NCI-H460 (cell line): Measurements from ENCODE around the gene HCAR1. TPM values are rescaled to one million over a fixed set of nuclear protein-coding genes. Genes with fewer than 3 reads are reported as not detected.
"Not testable (repeated sequence)": the region's sequence is repeated elsewhere in the genome, so short reads cannot be mapped to it uniquely, and the experiment has no call there.

ENCODE experiments used
- DNase-seq: peaks from one replicate; pipeline ENCODE4 v3.0.0-alpha.2; 2016; ENCODE audit warnings: low read depth; ENCODE audit errors: extremely low read depth
- small RNA-seq, 2 experiments: library from RNA; depleted of rRNA; stranded (forward); fragments of <200 nt; gene quantifications; one replicate each; pipeline ENCODE3, GENCODE V24; 2014
- total RNA-seq: library from RNA; depleted of rRNA; stranded (reverse); fragments of >200 nt; shearing (Covaris generic); gene quantifications from 2 replicates; pipeline ENCODE4 v1.2.3, GENCODE V29; 2014; rRNA removed

Gene HCAR1
- total RNA-seq, 1 experiment from 2014 or later: 0.05 TPM

DNA sequence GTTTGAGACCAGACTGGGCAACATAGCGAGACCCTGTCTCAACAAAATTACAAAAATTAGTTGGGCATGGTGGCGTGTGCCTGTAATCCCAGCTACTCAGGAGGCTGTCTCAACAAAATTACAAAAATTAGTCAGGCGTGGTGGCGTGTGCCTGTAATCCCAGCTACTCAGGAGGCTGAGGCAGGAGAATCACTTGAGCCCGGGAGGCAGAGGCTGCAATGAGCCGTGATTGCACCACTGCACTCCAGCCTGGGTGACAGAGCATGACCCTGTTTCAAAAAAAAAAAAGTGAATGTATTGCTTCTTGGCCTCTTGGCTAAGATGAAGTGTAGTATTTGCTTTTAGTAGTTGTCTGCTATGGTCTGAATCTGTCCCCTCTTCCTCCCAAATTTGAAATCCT is 49.7 kb downstream of the HCAR1 start:
- not testable (repeated sequence) for DNase-seq

DNA sequence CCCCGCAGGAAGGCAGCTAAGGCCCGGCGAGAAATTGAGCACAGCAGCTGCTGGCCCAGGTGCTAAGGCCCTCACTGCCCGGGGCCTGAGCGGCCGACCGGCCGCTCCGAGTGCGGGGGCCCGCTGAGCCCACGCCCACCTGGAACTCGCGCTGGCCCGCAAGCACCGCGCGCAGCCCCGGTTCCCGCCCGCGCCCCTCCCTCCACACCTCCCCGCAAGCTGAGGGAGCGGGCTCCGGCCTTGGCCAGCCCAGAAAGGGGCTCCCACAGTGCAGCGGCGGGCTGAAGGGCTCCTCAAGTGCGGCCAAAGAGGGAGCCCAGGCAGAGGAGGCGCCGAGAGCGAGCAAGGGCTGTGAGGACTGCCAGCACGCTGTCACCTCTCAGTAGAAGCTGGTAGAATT is 53.9 kb downstream of the HCAR1 start:
- DNase-seq: not testable (repeated sequence)

Small RNA genes lying within 50 kb of the gene (small RNA-seq; reads per million reads assigned to genes)
- gene AC026333.2: 0 reads per million in 2 experiments
- 0 reads per million in 2 experiments for gene RF00019

Other genes starting within 250 kb of the HCAR1 start
- 47.4 and 49.1 TPM in 2 replicates for gene ZCCHC8, start 229.9 kb downstream of the HCAR1 start, total RNA-seq
- gene RSRC2, start 203.9 kb downstream of the HCAR1 start, total RNA-seq: 50.3 and 56.6 TPM in 2 replicates
- 40.7 and 51.0 TPM in 2 replicates for gene KNTC1, start 203.6 kb downstream of the HCAR1 start, total RNA-seq
- 0.17 TPM in 2 replicates for gene HCAR2, start 27.5 kb downstream of the HCAR1 start, total RNA-seq
- 0.05 TPM in 1 of 2 replicates, not detected in the other for gene HCAR3, start 14.0 kb downstream of the HCAR1 start, total RNA-seq
- 66.0 and 77.5 TPM in 2 replicates for gene DENR, start 22.0 kb upstream of the HCAR1 start, total RNA-seq
- gene CCDC62, start 43.7 kb upstream of the HCAR1 start, total RNA-seq: 0.14 and 0.27 TPM in 2 replicates
- 61.5 and 64.1 TPM in 2 replicates for gene HIP1R, start 104.6 kb upstream of the HCAR1 start, total RNA-seq
- 13.1 and 15.8 TPM in 2 replicates for gene VPS37B, start 165.3 kb upstream of the HCAR1 start, total RNA-seq
- gene ABCB9, start 235.6 kb upstream of the HCAR1 start, total RNA-seq: 2.7 and 3.9 TPM in 2 replicates
- gene OGFOD2, start 244.4 kb upstream of the HCAR1 start, total RNA-seq: 21.0 and 21.4 TPM in 2 replicates
- gene ARL6IP4, start 249.8 kb upstream of the HCAR1 start, total RNA-seq: 209 and 227 TPM in 2 replicates